HepG2 (cell line): ENCODE measurements around the gene PSMD12. TPM values are rescaled to one million over a fixed set of nuclear protein-coding genes. Genes with fewer than 3 reads are reported as not detected.

ENCODE experiments used
- ATAC-seq: fragments of 200-7000 bp; cut with Tn5 transposase; 3 replicates; pipeline ENCODE4 v1.9.1; 2020; ENCODE audit warnings: mild to moderate bottlenecking, moderate library complexity
- BruUV-seq: library from RNA; stranded (reverse); fragments of 400-500 nt; replicated peaks from 2 replicates; lab custom pipeline; 2021; lab: Mats Ljungman, UMichigan
- CTCF ChIA-PET: fragments of 300-600 bp; formaldehyde crosslinking; extraction: SDS; loops from one replicate; lab custom pipeline; 2021; ENCODE audit warnings: low total read pairs, inconsistent platforms, low intra/inter-chr PET ratio; lab: Yijun Ruan, JAX
- POLR2A ChIA-PET: fragments of 350-600 bp; sonication (Branson Sonifier 250); formaldehyde crosslinking; loops from one replicate; lab custom pipeline; 2020; ENCODE audit warnings: antibody characterized with exemption, inconsistent platforms; lab: Yijun Ruan, JAX
- DNase-seq: peaks from one replicate; pipeline ENCODE4 v3.0.0-alpha.2; 2015; ENCODE audit warnings: low spot score
- FAIRE-seq: peaks from 3 replicates; lab custom pipeline; 2011; peaks lifted over from hg19 to GRCh38; lab: Jason Lieb, UNC
- H2AFZ ChIP-seq: one replicate; pipeline ENCODE4 v1.6.1; 2011; ENCODE audit warnings: low read length, inconsistent platforms
- H3K27ac ChIP-seq: fragments of 300-600 bp; 3 replicates; pipeline ENCODE4 v1.8.0; 2011; ENCODE audit warnings: mixed run types, mild to moderate bottlenecking, mixed read lengths, low read length, inconsistent platforms; ENCODE audit not compliant: insufficient read depth; ENCODE audit errors: extremely low read length
- H3K27me3 ChIP-seq, 2 experiments: fragments of 200-600 bp in 1 of 2; 2 replicates in 1 of 2; 3 replicates in 1 of 2; pipeline versions ENCODE4 v1.6.0 to v1.8.0; 2011; ENCODE audit warnings: low read length in 2 of 2, mild to moderate bottlenecking in 2 of 2, moderate library complexity in 2 of 2, inconsistent platforms in 1 of 2; ENCODE audit not compliant: insufficient read depth in 2 of 2, control insufficient read depth in 1 of 2
- H3K36me3 ChIP-seq, 2 experiments: fragments of 200-600 bp in 1 of 2; replicated peaks in 1 of 2; 2 replicates in 1 of 2; 3 replicates in 1 of 2; pipeline versions ENCODE4 v1.5.1 to v1.8.0; 2011; ENCODE audit warnings: low read length in 2 of 2, inconsistent platforms in 1 of 2; ENCODE audit not compliant: insufficient read depth in 2 of 2, control insufficient read depth in 1 of 2
- H3K4me1 ChIP-seq: 2 replicates; pipeline ENCODE4 v1.5.1; 2012; ENCODE audit warnings: low read length, inconsistent platforms; ENCODE audit not compliant: insufficient read depth
- H3K4me2 ChIP-seq: 2 replicates; pipeline ENCODE4 v1.6.0; 2011; ENCODE audit warnings: low read depth, low read length, inconsistent platforms
- H3K4me3 ChIP-seq, 3 experiments: fragments of 200-600 bp in 1 of 3; sonication (generic), shearing (Covaris generic) in 1 of 3; replicated peaks in 1 of 3; 2 replicates each; pipeline ENCODE4 v1.5.1; 2011 to 2016; ENCODE audit warnings: low read length in 3 of 3, inconsistent platforms in 2 of 3, low read depth in 2 of 3, mild to moderate bottlenecking in 2 of 3, control low read depth in 1 of 3, mixed read lengths in 1 of 3; ENCODE audit not compliant: insufficient read depth in 1 of 3
- H3K79me2 ChIP-seq: one replicate; pipeline ENCODE4 v1.6.1; 2011; ENCODE audit warnings: low read length, inconsistent platforms; ENCODE audit not compliant: insufficient read depth
- H3K9ac ChIP-seq: 2 replicates; pipeline ENCODE4 v1.6.0; 2011; ENCODE audit warnings: mild to moderate bottlenecking, low read depth, low read length, inconsistent platforms; ENCODE audit not compliant: insufficient read depth
- H3K9me3 ChIP-seq: 2 replicates; pipeline ENCODE4 v1.5.1; 2012; ENCODE audit warnings: mild to moderate bottlenecking, low read length
- H4K20me1 ChIP-seq: 2 replicates; pipeline ENCODE4 v1.6.0; 2011; ENCODE audit warnings: inconsistent platforms, mild to moderate bottlenecking, low read length, moderate library complexity; ENCODE audit not compliant: insufficient read depth
- GTF3A ChIP-seq: sonication (generic); formaldehyde crosslinking; conservative IDR thresholded peaks from 2 replicates; pipeline ENCODE4 v1.4.0; 2020; ENCODE audit warnings: mild to moderate bottlenecking, missing genetic modification reagents
- KAT7 ChIP-seq: IDR thresholded peaks from 2 replicates; pipeline ENCODE4 v1.6.1; 2018; ENCODE audit warnings: borderline replicate concordance, missing compliant biosample characterization
- NFKB2 ChIP-seq: sonication (generic); formaldehyde crosslinking; IDR thresholded peaks from 2 replicates; pipeline ENCODE4 v1.4.0; 2020; ENCODE audit warnings: missing genetic modification reagents, borderline replicate concordance
- RORA ChIP-seq: sonication (generic); formaldehyde crosslinking; IDR thresholded peaks from 2 replicates; pipeline ENCODE4 v1.5.0; 2020; ENCODE audit warnings: mild to moderate bottlenecking, missing genetic modification reagents, moderate library complexity
- SRSF1 ChIP-seq: fragments of 200-400 bp; formaldehyde crosslinking; optimal IDR thresholded peaks from 2 replicates; pipeline ENCODE3; 2017; ENCODE audit warnings: mild to moderate bottlenecking, low read depth, low read length, moderate library complexity
- STAG1 ChIP-seq: sonication (generic); formaldehyde crosslinking; IDR thresholded peaks from 2 replicates; pipeline ENCODE4 v1.4.0; 2020; ENCODE audit warnings: missing genetic modification reagents
- ZKSCAN8 ChIP-seq: IDR thresholded peaks from 2 replicates; pipeline ENCODE4 v1.6.1; 2016; ENCODE audit warnings: borderline replicate concordance, missing genetic modification reagents, missing compliant biosample characterization
- ZNF382 ChIP-seq: sonication (generic); formaldehyde crosslinking; IDR thresholded peaks from 2 replicates; pipeline ENCODE4 v1.5.0; 2020; ENCODE audit warnings: missing genetic modification reagents, mild to moderate bottlenecking, borderline replicate concordance
- ZNF619 ChIP-seq: sonication (generic); formaldehyde crosslinking; IDR thresholded peaks from 2 replicates; pipeline ENCODE4 v1.4.0; 2020; ENCODE audit warnings: mild to moderate bottlenecking, missing genetic modification reagents
- ZNF709 ChIP-seq: sonication (generic); formaldehyde crosslinking; IDR thresholded peaks from 2 replicates; pipeline ENCODE4 v1.5.0; 2020; ENCODE audit warnings: mild to moderate bottlenecking, missing genetic modification reagents
- WGBS: methylation state at CpG from one replicate; pipeline ENCODE4 v1.1.6; 2017; ENCODE audit warnings: low lambda C conversion rate; 5-methylcytosine and 5-hydroxymethylcytosine counted together
- in situ Hi-C: cut with HindIII; loops from 2 replicates; pipeline ENCODE4 v1.10.0; 2017; ENCODE audit warnings: low pct_unique_long_range_greater_than_20kb; ENCODE audit not compliant: extremely low pct_ligation_motif_present
- intact Hi-C: fragments of 100-400 bp; cut with micrococcal nuclease; formaldehyde crosslinking; loops from one replicate; pipeline ENCODE4 v1.10.0; 2022; ENCODE audit not compliant: unreplicated experiment
- polyA plus RNA-seq, 8 experiments: library from polyadenylated mRNA; depleted of rRNA in 3 of 8; stranded (reverse) in 7 of 8; unstranded in 1 of 8; fragments of >200 nt; fragmentation: Illumina TruSeq in 4 of 8; extraction: Trizol in 4 of 8; gene quantifications; 2 replicates each; pipeline versions ENCODE4 v1.2.1 to v1.2.3, GENCODE V29; 2011 to 2016; ENCODE audit warnings: low read depth in 4 of 8, missing spikeins in 1 of 8, mixed read lengths in 1 of 8; ENCODE audit not compliant: insufficient read depth in 1 of 8
- total RNA-seq, 5 experiments: library from RNA; depleted of rRNA; stranded (reverse); fragments of >200 nt; fragmentation: Illumina TruSeq; extraction: Trizol; gene quantifications; 2 replicates each; pipeline ENCODE4 v1.2.3, GENCODE V29; 2016; ENCODE audit warnings: low read depth in 1 of 5
- TF ChIP-seq, protein P1 (sequence below): sonication (generic); formaldehyde crosslinking; IDR thresholded peaks from 2 replicates; pipeline ENCODE4 v1.9.0; 2022; ENCODE audit warnings: low read depth, missing genetic modification reagents
- TF ChIP-seq, protein P2 (sequence below): sonication (generic); formaldehyde crosslinking; IDR thresholded peaks from 2 replicates; pipeline ENCODE4 v1.4.0; 2020; ENCODE audit warnings: missing genetic modification reagents
- TF ChIP-seq, protein P3 (sequence below): sonication (generic); formaldehyde crosslinking; conservative IDR thresholded peaks from 2 replicates; pipeline ENCODE4 v1.5.0; 2020; ENCODE audit warnings: missing genetic modification reagents
- TF ChIP-seq, protein P4 (sequence below): sonication (generic); formaldehyde crosslinking; IDR thresholded peaks from 2 replicates; pipeline ENCODE4 v1.5.0; 2020; ENCODE audit warnings: missing genetic modification reagents

PSMD12 gene
- total and polyA plus RNA-seq, 2 of the 13 experiments (the other 11 are each of a cell fraction or from before 2014, with no cell fraction given): 27.4 to 71.7 TPM

DNA sequence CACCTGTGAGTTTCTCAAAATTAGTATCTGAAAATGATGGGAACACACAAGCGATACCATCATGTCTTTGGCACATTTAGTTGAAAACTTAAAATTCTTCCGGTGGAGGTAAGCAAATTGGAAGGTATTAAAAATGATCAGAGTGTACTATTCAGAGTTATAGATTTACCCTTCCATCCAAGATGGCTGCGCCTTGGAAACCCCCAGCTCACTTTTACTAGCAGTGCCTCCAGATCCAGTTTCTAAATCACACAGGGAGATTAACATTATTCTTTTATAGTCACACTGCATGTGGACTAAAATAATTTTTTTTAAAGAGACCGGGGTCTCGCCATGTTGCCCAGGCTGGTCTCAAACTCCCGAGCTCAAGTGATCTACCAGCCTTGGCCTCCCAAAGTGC lies 25.7 kb upstream of the PSMD12 start:
- no peak overlapping the region for H3K4me3 ChIP-seq
- ChIA-PET POLR2A (no interaction called here), CTCF (no interaction called here)
- intact Hi-C loops: no loop called here
- no peaks in the 10 kb centered on the region for H3K79me2 ChIP-seq
- DNase-seq: no peak
- H3K27me3 ChIP-seq: no peaks in the 10 kb centered on the region
- BruUV-seq: no TSS peak
- H3K9ac ChIP-seq: no peak overlapping the region
- in situ Hi-C loops: no loop called here
- no peaks in the 10 kb centered on the region for H3K36me3 ChIP-seq
- H3K4me1 ChIP-seq: peaks cover 15% of the 10 kb centered on the region
- WGBS: 95% methylated on average over 6 of the region's 6 CpGs
- no peaks in the 10 kb centered on the region for H3K9me3 ChIP-seq
- H4K20me1 ChIP-seq: no peaks in the 10 kb centered on the region
- ATAC-seq: no peak
- no peak overlapping the region for H2AFZ ChIP-seq
- peak; percentile 15 for FAIRE-seq
- no peak overlapping the region for H3K4me2 ChIP-seq
- TF ChIP-seq SRSF1 (no peak), ZNF709 (CRISPR knock-in tag) (no peak), GTF3A (CRISPR knock-in tag) (no peak), ZNF382 (CRISPR knock-in tag) (no peak), ZKSCAN8 (CRISPR knock-in tag) (no peak), RORA (no peak), STAG1 (CRISPR knock-in tag) (no peak), ZNF619 (CRISPR knock-in tag) (no peak), NFKB2 (CRISPR knock-in tag) (no peak), KAT7 (no peak)
- TF ChIP-seq, protein P1, sequence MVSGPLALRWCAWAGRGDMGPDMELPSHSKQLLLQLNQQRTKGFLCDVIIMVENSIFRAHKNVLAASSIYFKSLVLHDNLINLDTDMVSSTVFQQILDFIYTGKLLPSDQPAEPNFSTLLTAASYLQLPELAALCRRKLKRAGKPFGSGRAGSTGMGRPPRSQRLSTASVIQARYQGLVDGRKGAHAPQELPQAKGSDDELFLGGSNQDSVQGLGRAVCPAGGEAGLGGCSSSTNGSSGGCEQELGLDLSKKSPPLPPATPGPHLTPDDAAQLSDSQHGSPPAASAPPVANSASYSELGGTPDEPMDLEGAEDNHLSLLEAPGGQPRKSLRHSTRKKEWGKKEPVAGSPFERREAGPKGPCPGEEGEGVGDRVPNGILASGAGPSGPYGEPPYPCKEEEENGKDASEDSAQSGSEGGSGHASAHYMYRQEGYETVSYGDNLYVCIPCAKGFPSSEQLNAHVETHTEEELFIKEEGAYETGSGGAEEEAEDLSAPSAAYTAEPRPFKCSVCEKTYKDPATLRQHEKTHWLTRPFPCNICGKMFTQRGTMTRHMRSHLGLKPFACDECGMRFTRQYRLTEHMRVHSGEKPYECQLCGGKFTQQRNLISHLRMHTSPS: no peak
- TF ChIP-seq, protein P2, sequence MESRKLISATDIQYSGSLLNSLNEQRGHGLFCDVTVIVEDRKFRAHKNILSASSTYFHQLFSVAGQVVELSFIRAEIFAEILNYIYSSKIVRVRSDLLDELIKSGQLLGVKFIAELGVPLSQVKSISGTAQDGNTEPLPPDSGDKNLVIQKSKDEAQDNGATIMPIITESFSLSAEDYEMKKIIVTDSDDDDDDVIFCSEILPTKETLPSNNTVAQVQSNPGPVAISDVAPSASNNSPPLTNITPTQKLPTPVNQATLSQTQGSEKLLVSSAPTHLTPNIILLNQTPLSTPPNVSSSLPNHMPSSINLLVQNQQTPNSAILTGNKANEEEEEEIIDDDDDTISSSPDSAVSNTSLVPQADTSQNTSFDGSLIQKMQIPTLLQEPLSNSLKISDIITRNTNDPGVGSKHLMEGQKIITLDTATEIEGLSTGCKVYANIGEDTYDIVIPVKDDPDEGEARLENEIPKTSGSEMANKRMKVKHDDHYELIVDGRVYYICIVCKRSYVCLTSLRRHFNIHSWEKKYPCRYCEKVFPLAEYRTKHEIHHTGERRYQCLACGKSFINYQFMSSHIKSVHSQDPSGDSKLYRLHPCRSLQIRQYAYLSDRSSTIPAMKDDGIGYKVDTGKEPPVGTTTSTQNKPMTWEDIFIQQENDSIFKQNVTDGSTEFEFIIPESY (CRISPR knock-in tag): no peak
- TF ChIP-seq, protein P3, sequence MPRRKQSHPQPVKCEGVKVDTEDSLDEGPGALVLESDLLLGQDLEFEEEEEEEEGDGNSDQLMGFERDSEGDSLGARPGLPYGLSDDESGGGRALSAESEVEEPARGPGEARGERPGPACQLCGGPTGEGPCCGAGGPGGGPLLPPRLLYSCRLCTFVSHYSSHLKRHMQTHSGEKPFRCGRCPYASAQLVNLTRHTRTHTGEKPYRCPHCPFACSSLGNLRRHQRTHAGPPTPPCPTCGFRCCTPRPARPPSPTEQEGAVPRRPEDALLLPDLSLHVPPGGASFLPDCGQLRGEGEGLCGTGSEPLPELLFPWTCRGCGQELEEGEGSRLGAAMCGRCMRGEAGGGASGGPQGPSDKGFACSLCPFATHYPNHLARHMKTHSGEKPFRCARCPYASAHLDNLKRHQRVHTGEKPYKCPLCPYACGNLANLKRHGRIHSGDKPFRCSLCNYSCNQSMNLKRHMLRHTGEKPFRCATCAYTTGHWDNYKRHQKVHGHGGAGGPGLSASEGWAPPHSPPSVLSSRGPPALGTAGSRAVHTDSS (CRISPR knock-in tag): no peak
- TF ChIP-seq, protein P4, sequence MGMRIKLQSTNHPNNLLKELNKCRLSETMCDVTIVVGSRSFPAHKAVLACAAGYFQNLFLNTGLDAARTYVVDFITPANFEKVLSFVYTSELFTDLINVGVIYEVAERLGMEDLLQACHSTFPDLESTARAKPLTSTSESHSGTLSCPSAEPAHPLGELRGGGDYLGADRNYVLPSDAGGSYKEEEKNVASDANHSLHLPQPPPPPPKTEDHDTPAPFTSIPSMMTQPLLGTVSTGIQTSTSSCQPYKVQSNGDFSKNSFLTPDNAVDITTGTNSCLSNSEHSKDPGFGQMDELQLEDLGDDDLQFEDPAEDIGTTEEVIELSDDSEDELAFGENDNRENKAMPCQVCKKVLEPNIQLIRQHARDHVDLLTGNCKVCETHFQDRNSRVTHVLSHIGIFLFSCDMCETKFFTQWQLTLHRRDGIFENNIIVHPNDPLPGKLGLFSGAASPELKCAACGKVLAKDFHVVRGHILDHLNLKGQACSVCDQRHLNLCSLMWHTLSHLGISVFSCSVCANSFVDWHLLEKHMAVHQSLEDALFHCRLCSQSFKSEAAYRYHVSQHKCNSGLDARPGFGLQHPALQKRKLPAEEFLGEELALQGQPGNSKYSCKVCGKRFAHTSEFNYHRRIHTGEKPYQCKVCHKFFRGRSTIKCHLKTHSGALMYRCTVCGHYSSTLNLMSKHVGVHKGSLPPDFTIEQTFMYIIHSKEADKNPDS: no peak
- H3K27ac ChIP-seq: no peak overlapping the region
